ENCODE results near the gene BATF. TPM values are rescaled to one million over a fixed set of nuclear protein-coding genes. Genes with fewer than 3 reads are reported as not detected.
"Not testable (repeated sequence)": the region's sequence is repeated elsewhere in the genome, so short reads cannot be mapped to it uniquely, and the experiment has no call there.

Gene BATF, protein sequence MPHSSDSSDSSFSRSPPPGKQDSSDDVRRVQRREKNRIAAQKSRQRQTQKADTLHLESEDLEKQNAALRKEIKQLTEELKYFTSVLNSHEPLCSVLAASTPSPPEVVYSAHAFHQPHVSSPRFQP
- polyA plus RNA-seq (ENCODE audit: insufficient read length in 3 of 3) = under 1 TPM in 2 of 3 donors, not detected in 1; 0.41 to 0.47 TPM

DNA sequence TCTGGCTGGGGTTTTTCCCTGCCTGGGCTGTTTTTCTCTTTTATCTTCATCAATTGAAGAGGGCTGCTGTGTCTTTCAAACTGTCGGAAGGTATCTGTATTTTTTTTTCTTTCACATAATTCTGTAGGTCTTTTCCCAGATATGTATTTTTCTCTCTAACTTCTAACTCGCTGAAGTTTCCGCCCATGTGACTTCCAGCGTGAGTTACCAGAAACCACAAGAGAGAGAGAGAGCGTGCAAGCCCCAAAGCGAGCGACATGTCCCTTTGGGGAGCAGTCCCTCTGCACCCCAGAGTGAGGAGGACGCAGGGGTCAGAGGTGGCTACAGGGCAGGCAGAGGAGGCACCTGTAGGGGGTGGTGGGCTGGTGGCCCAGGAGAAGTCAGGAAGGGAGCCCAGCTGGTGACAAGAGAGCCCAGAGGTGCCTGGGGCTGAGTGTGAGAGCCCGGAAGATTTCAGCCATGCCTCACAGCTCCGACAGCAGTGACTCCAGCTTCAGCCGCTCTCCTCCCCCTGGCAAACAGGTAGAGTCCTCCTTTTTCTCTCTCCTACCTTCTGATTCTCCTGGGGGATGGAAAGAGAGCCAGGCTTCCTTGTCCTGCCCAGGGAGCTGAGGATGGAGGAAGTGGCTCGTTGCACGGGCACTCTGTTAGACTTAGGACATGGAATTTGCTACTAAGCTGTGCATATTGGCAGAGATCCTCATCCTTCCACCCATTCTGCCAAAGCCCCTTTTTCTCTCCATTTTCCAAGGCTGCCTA is at the start of gene BATF:
BATF (plus strand) TSS at position 246 of the 759 bp plus-strand sequence; CDS start at position 460, 214 bp downstream.
- DNase-seq (ENCODE audit: low read depth in 3 of 3, low spot score in 2 of 3) = no peak

DNA sequence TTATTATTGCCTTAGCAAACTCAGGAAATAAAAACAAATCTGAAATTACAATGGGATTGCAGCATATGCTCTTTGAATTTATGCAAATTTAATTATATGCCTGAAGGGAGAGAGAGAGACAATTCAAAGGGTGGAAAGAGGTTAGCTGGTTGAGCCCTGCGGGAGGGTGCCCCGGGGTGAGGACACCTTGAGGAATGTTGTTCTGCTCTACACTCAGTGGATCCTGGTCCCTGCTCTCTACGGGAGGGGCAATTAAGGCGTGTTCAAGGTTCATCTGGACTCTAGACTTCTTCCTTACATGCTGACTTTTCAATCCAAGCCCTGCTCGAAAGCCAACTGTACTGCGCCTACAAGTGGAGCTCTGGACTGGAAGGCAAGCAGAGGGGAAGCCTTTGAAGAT is 48.1 kb upstream of the BATF start:
- not testable (repeated sequence) for DNase-seq (ENCODE audit: low read depth in 3 of 3, low spot score in 2 of 3)

DNA sequence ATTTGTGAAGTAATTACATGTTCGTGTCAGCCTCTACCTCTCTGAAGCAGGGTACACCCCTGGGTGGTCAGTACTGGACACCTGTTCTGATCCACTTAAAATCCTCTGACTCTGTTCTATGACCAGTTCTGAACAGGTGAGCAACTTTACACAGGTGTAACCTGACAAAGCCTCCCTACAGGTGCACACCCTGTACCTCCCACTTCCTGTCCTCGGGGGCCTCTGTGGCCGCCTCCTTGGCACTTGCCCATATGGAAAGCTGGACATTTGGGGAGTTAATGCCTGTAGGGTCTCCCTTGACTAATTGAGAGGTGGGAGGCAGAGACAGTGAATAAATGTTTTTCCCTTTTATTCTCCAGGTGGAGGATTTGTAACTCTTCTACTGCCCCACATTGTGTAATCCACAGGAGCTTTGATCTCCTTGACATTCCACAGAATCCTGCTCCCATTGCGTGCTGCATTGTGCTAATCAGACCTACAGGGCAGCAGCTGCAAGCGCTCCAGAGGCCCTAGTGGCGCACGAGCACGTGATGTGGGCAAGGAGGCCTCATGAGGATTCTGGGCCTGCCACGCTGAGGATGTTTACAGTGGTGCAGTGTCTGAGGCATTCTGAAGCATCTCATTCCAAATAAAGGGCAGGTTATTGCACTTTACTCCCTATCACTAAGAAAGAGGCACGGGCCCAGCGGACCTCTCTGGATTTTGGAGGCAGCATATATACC is 45.8 kb upstream of the BATF start:
- no peak for DNase-seq (ENCODE audit: low read depth in 3 of 3, low spot score in 2 of 3)

DNA sequence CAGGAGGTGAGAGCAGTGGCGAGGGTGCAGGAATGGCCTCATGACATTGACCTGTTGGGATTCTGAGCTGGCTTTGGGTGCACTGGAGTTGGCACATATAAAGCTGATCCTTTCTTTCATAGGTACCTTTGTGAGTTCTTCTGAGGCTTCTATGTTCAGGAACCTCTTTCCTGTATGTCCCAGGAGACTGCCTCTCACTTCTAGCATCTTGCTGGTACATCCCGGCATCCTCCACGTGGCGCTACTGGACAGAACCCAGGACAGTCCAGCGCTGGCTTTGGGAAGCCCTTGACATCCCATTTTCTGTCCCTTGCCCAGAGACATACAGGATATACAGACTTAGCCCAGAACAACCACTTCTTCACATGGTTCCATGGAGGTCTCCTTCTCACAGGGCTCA is 44.4 kb upstream of the BATF start:
- DNase-seq (ENCODE audit: low read depth in 3 of 3, low spot score in 2 of 3) = no peak

DNA sequence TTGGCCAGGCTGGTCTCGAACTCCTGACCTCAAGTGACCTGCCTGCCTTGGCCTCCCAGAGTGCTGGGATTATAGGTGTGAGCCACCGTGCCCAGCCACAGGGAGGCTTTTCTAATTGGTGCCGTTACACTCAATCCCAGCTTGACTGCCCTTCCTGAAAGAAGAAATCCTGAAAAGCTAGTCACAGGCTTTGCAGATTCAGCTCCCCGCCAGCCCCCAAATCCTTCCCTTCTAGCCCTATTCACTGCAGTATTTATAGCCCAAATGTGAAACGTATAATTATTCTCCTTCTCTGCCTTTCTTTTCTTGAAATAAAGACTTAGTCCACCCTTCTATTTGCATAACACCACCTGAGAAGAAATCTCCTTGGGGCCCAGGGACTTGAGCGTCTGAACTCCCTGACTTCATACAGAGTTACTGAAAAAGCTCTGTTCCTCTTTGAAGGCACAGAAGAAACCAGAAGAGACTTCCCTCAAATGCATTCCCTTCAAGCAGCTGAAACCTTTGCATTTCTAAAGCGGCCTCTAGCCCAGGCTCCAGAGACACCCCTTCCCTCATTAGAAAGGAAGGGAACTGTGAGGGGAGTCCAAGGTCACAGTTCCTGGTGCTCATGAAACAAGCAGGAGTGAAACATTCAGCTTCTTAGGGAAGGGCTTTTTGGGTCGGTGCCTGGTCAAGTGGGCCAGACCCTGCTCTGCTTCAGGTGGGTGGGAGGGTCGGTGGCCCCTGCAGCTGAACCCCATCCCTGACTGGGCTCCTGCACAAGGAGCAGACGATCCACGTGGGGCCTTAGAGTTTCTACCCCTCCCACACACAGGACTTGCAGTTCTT is 42.3 kb upstream of the BATF start:
- no peak for DNase-seq (ENCODE audit: low read depth in 3 of 3, low spot score in 2 of 3)

DNA sequence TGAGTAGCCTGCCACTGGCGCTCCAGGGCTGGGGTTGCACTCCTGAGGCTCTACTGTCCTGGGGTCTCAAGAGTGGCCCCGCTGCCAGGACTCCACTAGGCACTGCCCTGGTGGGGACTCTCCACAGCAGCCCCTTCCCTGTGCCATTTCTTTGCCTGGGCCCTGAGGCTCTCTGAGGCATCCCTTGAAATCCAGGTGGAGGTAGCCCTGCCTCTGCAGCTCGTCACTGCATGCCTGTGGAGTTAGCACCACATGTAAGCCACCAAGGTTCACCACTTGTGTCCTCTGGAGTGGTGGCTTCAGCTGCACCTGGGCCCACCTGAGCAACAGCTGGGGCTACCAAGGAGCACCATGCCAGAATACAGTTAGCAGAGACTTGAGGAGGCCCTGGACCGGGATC is 39.9 kb upstream of the BATF start:
- no peak for DNase-seq (ENCODE audit: low read depth in 3 of 3, low spot score in 2 of 3)

DNA sequence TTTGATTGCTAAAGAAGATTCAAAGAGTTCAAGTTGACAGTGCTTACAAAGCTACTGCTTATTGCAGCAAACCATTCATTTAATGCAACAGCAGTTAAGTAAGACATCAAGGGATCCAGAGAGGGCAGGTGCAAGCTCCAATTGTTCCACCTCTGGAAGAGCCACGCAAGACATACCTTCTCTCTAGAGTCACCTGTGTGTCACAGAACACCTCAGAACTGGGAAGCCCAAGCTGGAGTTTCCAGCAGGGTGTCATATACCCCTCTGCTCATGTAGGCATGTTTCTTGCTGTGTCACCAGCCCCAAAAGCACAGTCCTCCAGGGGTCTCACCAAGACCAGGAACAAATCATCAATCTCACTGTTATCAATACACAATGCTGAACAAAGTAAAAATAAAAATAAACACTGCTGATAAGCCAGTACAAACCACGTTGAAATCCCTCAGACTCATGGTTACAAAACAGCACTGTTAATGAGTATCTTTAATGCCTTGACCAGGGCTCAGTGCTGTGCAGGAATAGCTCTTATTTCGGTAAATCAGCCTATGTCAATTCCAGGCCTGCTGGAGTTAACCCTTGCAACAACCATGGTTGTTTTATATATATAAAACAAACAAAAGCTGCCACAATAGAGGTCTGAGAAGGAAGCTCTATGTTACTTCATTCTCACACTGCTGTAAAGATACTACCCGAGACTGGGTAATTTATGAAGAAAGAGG is 37.4 kb upstream of the BATF start:
- no peak for DNase-seq (ENCODE audit: low read depth in 3 of 3, low spot score in 2 of 3)

DNA sequence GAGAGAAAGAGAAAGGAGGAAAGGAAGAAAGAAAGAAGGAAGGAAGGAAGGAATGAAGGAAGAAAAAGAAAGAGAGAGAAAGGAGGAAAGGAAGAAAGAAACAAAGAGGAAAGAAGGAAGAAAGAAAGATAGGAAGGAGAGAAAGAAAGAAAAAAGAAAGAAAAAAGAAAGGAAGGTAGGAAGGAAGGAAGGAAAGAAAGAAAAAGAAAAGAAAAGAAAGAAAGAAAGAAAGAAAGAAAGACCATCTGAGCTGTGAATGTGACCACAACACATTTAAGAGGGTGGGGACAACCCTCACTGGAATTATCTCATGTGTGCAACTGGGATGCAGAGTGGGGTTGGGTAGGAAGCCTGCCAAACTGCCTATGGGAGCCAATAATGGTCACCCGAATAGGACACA is 36.0 kb upstream of the BATF start:
- DNase-seq (ENCODE audit: low read depth in 3 of 3, low spot score in 2 of 3) = no peak

DNA sequence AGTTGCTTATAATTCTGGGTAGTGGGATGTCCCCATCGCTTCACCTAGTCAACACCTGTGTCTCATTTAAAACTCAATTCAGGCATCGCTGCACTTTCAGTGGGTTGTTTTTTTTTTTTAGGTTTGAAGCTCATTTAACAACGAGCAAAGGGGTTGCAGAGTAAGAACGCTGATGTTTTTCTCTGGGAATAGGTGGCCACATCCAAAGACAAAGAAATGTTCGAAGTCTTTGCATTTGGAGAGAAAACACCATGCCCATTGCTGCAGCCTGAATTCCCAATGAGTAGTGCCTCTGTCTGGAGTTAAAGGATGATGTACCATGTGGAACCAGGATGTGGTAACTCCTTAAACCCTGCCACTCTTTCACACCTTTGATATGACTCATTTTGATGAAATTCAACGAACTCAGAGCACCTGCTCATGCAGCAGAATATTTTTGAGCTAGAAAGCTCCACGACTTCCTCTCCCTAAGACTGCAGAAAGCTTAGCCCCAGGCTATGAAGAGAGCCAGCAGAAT is 35.1 kb upstream of the BATF start:
- no peak for DNase-seq (ENCODE audit: low read depth in 3 of 3, low spot score in 2 of 3)

DNA sequence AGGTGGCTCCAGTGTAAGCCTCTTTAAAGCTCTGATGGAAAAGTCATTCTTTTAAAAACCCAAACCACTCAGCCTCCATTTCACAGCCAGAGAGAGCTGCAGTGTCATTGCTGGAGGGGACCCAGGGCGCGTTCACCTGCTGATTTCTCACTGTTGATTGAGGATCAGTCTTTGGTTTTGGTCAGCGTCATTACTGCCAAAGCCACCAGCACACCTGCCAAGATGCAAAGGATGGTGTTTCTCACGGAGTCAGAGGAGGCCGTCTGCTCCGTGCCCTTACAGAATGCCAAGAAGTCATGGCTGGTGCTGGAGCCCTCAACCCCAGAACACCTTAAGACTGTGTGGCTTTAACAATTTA is 32.8 kb upstream of the BATF start:
- no peak for DNase-seq (ENCODE audit: low read depth in 3 of 3, low spot score in 2 of 3)

DNA sequence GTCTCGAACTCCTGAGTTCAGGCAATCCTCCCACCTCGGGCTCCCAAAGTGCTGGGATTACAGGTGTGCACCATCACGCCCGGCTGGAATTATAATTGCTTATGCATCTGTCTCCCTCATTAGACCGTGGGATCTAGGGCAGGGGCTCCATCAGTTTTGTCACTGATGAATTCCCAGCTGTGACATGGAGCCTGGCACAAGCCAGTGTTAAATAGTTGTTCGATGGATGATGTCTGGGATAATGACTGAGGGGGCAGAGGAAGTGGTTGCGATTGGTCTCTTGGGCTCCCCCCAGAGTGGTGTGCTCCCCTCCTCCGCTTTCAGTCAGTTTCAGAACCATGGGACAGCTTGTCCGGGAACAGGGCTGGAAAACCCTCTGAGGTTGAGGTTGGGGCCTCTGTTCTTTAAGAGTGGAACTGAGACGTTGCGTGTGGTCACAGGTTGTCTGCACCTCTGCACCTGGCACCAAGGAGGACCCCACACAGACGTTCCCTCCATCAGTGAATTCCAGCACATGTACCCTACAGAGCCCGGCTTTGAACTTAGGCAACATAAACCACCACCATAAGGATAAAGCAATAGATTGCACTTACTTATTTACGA is 30.8 kb upstream of the BATF start:
- DNase-seq (ENCODE audit: low read depth in 3 of 3, low spot score in 2 of 3) = no peak

DNA sequence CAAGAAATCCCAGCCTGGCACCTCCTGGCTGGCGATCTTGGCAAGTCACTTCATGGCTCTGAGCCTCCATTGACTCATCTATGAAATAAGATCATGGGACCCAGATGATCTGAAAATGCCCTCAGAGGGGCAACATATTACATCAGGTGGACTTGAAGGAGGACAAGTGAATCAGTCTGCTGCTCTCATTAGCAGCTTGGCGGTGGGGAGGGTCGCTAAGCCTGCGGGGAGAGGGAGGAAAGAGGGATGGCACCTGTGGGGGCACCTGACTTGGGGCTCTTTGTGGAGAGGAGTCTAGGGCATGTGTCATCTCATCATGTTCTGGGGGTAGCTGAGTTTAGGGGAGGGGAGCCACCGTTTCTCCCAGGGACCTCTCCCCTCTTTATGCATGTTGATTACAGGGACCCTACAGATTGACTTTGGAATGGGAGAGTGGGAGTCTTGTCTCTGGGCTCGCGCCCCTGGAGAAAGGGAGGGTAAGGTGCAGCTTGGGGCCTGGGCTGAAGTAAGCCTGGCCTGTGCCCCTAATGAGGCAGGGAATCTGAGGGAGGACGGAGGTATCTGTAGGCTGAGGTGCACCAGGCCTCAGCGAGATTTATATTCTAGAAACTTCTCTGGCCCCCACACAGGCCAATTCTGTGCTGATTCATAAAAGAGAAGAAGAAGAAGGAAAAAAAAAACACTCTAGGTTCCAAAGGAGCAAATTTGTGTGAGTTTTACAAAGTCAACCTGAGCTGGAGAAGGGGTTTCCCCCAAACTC is 29.3 kb upstream of the BATF start:
- no peak for DNase-seq (ENCODE audit: low read depth in 3 of 3, low spot score in 2 of 3)

DNA sequence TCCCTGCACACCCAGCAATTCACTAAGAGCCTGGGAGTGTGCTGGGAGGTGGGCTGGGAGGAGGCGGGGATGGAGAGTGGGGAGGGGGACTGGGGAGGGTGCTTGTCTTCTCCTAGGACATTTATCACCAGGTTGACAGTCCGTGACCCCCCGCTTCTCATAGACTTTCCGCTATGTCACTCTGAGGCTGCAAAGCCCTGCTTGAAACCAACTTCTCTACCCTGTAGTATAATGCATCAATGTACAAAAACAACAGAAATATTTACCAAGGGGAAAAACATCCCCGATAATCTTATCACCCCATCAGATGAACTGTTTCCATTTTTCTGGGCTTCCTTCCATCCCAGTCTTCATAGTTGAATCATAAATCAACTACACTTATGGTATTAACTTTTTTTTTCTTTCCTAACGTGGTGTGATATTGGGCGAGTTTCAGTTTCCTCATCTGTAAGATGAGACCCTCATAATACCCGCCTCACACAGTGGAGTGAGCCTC is 28.6 kb upstream of the BATF start:
- no peak for DNase-seq (ENCODE audit: low read depth in 3 of 3, low spot score in 2 of 3)

DNA sequence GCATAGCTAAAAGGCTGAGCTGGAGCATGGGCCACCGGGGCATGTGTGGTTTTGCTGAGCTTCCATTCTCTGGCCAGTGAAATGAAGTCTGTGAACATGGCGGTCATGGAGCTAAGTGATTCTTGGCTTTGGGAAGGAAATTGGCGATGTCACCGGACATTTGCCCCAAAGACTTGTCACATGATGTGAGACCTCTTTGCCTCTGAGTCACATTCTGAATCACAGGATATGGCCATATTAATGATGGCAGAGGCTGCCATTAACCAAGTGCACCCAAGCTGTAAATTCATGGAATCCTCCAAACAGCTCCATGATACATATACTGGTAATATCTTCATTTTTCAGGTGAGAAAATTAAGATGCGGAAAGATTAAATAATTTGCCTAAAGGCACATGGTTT is 27.4 kb upstream of the BATF start:
- DNase-seq (ENCODE audit: low read depth in 3 of 3, low spot score in 2 of 3) = no peak

DNA sequence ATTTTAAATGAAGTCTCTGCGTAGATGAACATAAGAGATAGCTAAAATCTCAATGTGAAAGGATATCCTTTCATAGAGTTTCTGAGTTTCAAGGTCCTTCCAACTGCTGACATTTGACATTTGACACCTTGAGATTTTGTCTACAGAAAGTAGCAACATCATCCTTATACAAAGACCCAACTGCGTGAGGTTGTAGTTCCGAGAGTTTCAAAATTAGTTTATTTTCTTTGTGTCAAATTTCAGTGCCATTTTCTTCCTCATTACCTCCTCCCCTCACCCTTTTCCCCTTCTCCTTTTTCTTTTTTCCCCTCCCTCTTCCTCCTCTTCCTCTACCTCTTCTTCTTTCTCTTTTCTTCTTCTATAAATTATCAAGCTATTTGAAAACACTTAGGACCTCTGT is 26.9 kb upstream of the BATF start:
- no peak for DNase-seq (ENCODE audit: low read depth in 3 of 3, low spot score in 2 of 3)

DNA sequence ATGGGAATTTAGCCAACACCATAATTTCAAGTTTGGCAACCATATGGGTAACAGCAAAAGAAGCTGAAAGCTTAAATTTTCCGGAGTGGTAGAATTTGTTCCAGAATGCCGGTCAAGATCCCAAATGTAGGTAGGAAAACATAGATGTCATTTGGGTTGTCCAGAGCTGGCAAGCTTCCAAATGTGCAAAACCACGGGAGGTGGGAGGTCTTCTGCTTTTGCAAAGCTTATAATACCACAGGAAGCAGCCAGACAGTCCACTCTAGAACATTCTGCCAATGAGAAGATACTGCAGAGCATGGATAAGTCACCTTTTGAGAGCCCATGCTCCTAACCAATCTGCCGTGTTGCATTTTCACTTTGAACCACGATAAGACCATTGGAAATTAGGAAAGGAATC is 26.4 kb upstream of the BATF start:
- no peak for DNase-seq (ENCODE audit: low read depth in 3 of 3, low spot score in 2 of 3)

DNA sequence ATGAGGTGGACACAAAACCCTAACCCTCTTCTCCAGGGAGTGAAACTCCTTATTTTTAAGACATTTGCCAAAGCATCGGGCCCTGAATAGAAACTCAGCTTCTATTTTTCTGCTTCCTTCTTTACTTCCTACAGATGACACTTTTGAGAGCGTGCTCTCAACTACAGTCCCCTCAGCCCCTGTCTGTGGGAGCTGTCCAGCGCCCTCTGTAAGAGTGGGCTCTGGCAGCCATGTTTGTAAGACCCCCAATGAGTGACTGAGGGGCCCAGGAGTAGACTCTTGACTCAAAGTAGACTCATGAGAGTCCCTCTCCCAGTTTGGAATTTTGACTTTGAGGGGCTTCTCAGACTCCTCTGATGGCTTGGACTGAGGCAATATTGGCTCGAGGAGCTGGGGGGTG is 25.5 kb upstream of the BATF start:
- no peak for DNase-seq (ENCODE audit: low read depth in 3 of 3, low spot score in 2 of 3)

DNA sequence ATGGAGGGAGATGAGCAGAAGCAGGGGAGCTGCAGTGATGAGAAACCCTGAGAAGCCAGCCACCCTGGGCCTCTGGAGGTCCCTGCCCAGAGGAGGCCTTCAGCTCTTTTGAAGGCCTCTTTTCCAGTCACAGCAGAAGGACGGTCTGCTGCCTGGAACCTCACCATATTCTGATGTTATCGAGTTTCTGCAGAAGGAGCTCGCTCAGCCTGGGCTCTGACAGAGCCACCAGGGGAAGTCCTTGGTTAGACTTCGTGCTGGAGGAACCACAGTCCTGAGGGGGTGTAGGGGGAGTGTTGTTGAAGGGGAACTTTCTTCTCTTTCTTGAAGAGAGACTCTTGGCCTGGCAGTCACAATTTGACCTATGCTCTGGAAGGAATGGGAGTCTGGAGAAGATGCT is 25.1 kb upstream of the BATF start:
- DNase-seq (ENCODE audit: low read depth in 3 of 3, low spot score in 2 of 3) = no peak

DNA sequence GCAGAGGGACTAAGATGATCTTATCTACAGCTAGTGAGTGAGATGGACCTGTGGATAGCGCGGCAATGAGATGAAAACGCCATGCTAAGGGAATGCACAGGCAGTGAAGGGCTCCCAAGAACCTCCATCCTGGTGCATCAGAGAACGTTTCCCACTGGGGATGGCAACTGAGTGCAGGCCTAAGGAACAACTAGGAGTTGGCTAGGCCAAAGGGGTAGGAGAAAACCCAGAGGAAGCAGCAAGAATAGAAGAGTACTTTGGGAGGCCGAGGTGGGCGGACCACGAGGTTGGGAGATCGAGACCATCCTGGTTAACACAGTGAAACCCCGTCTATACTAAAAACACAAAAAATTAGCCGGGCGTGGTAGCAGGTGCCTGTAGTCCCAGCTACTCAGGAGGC is 24.6 kb upstream of the BATF start:
- DNase-seq (ENCODE audit: low read depth in 3 of 3, low spot score in 2 of 3) = no peak
